IPS-18a (cell line): ENCODE results near the gene APCDD1L.
A peak's percentile ranks its signal among the peaks of the same experiment; 100 is the strongest.

Source experiments
- H3K27ac ChIP-seq: one replicate; pipeline ENCODE4 v1.5.1; 2013; ENCODE audit warnings: low read length
- H3K27me3 ChIP-seq: one replicate; pipeline ENCODE4 v1.6.1; 2013; ENCODE audit warnings: mild to moderate bottlenecking, low read length; ENCODE audit not compliant: control insufficient read depth, insufficient read depth
- H3K36me3 ChIP-seq: one replicate; pipeline ENCODE4 v1.6.1; 2013; ENCODE audit warnings: low read depth, low read length; ENCODE audit not compliant: control insufficient read depth
- H3K4me1 ChIP-seq: one replicate; pipeline ENCODE4 v1.6.1; 2013; ENCODE audit warnings: low read depth, low read length; ENCODE audit not compliant: control insufficient read depth
- H3K4me3 ChIP-seq: one replicate; pipeline ENCODE4 v1.5.1; 2013; ENCODE audit warnings: low read length
- H3K9ac ChIP-seq: one replicate; pipeline ENCODE4 v1.6.1; 2013; ENCODE audit warnings: mild to moderate bottlenecking, low read length, moderate library complexity
- H3K9me3 ChIP-seq: one replicate; pipeline ENCODE4 v1.6.1; 2013; ENCODE audit warnings: low read depth, low read length; ENCODE audit not compliant: control insufficient read depth

Gene APCDD1L

DNA sequence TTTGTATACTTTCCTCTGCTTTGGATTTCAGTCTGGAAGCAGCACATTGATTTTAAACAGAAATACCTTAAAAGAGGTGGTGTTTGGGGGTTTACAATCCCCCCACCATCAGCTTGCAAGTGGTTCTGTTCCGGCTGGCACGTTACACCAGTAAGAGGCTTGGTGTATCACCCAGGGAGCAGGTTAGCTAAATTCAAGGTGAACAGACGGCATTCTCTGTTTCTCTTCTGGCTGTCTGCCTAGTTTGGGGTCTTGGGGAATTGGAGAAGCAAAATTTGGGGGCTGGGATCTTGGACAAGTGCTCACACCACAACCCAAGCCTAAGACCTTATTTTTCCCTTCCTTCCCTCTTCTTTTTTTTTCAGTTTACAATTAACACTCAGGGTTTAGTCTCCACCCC is 7.5 kb upstream of the APCDD1L start:
- Histone ChIP-seq H3K4me1 (peaks cover 11% of the 10 kb centered on the region), H3K27ac (no peak overlapping the region), H3K27me3 (no peaks in the 10 kb centered on the region), H3K9me3 (peaks cover 14% of the 10 kb centered on the region), H3K4me3 (no peak overlapping the region), H3K9ac (no peak overlapping the region), H3K36me3 (no peaks in the 10 kb centered on the region)

DNA sequence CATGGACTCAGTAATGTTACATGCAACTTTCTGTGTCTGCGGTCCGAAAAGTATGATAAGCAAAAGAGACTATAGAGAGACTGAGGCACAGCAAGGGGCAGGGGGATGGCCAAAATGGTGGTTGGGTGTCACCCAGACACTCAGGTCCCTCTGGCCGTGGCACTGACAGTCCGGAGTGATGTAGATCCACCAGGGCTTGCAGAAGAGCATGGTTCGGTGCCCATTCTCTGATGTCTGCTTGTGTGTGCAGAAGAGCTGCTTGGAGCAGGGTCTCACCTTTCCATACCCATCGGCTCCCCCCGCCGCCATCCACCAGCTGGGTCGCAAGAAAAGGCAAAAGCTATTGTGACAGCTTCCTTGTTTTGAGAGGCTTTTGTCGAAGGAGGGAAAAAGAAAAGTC is 6.6 kb upstream of the APCDD1L start:
- Histone ChIP-seq H3K4me3 (no peak overlapping the region), H3K27me3 (no peaks in the 10 kb centered on the region)

GRCh38 chr20:58519940-58520712 is 4.9 kb upstream of the APCDD1L start:
- peaks cover 16% of the 10 kb centered on the region for H3K4me1 ChIP-seq
- H3K27ac ChIP-seq = no peak overlapping the region
- no peaks in the 10 kb centered on the region for H3K36me3 ChIP-seq
- peaks cover under 1% of the 10 kb centered on the region for H3K9me3 ChIP-seq
- peaks cover 15% of the 10 kb centered on the region for H3K27me3 ChIP-seq
- H3K9ac ChIP-seq = no peak overlapping the region
- no peak overlapping the region for H3K4me3 ChIP-seq

More for the DNA sequence above, 6.6 kb upstream of the APCDD1L start:
- H3K9ac ChIP-seq = no peak overlapping the region
- peaks cover 13% of the 10 kb centered on the region for H3K9me3 ChIP-seq
- H3K4me1 ChIP-seq = peaks cover 11% of the 10 kb centered on the region
- no peaks in the 10 kb centered on the region for H3K36me3 ChIP-seq
- no peak overlapping the region for H3K27ac ChIP-seq

DNA sequence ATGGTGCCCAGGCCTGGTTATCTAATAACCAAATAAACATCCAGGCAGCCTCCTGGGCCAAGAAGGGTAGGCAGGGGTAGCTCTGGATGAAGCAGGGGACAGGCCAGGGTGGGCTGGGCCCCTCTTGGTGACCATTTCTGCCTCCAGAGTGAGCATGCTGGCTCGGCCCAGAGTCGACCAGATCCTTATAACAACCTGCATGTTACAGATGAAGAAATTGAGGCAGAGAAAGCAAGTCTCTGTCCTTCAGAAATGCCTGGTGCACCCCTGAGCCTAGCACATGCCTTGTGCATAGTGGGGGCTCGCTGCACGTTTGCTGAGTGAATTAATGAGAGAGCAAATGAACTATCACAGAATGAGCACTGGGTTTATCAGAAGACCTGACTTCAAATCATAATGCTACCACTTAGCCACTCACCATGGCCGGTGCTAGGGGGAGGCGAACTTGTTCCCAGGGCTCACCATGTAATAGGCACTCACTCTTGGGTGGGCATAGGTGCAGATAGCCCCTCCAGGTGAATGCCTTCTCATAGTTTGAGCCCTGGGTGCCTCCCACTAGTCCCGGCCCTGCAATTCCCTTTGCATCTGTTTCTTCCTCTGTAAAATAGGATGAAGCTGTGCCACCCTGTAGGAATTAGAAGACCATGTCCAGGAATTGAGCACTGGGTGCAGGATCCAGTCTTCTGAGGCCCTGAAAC is 3.8 kb upstream of the APCDD1L start:
- Histone ChIP-seq H3K27ac (no peak overlapping the region), H3K9ac (no peak overlapping the region), H3K4me3 (no peak overlapping the region), H3K27me3 (peaks cover 26% of the 10 kb centered on the region), H3K36me3 (no peaks in the 10 kb centered on the region), H3K9me3 (no peaks in the 10 kb centered on the region), H3K4me1 (peaks cover 17% of the 10 kb centered on the region)

DNA sequence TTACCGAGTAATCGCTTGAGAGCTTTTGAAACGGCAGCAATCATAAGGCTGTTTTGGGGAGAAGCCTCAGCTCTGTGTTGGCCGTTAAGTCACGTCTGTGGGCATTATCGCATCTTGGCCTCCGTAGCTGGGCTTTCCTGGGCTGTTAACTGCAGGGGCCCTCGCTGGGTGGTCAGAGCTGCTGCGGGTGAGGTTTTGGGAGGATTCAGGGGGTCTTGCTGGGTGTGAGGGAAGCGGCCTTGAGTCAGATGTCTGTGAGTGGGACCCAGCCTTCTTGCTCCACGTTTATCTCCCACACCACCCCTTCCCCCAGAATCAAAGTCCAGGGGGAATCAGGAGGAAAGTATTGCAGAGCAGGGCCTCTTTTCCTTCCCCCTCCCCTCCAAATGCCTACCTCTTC is 3.2 kb upstream of the APCDD1L start:
- Histone ChIP-seq H3K36me3 (no peaks in the 10 kb centered on the region), H3K4me1 (peaks cover 16% of the 10 kb centered on the region), H3K27ac (no peak overlapping the region), H3K4me3 (no peak overlapping the region), H3K9me3 (no peaks in the 10 kb centered on the region), H3K27me3 (peaks cover 33% of the 10 kb centered on the region), H3K9ac (no peak overlapping the region)

- H3K4me1 ChIP-seq = peaks cover 9% of the 10 kb centered on the region
- peak overlapping the region; percentile 67 for H3K4me3 ChIP-seq
- H3K27me3 ChIP-seq = peaks cover 47% of the 10 kb centered on the region
- no peaks in the 10 kb centered on the region for H3K9me3 ChIP-seq
- H3K27ac ChIP-seq = no peak overlapping the region
- no peak overlapping the region for H3K9ac ChIP-seq
- H3K36me3 ChIP-seq = no peaks in the 10 kb centered on the region
Observed at GRCh38 chr20:58514321-58515232, 622 bp downstream of the APCDD1L start.

DNA sequence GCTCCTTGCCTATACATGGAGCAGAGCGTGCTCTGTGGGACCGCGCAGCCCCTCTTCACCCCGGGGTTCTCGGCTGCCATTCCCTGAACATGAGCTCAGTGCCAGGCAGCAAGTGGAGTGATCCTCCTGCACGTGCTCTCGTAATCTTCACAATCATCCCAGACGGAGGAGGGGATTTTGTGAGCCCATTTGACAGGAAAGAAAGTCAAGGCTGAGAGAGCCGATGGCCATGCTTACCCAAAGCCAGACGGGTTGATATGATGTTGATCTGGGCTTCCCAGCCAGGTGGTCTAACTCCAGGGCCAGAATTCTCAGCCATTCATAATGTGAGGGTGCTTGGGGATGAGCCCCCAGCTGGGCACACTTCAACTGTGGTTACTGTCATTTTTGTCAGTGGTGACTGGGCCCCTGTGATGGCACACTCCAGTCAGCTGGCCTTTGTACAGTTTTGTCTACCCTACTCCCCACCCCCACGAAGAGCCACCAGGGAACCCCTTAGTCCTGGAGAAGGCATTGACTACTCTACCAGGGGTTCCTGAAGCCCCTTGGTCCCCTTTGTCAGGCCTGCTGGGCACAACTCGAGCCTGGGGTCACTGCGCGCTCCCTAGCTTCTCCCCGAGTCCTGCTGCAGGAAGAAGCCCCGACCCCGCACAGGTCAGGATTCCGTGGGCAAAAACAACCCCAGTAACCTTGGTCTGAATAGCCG is 1.5 kb downstream of the APCDD1L start:
- Histone ChIP-seq H3K27ac (no peak overlapping the region), H3K36me3 (no peaks in the 10 kb centered on the region), H3K9ac (no peak overlapping the region), H3K27me3 (peaks cover 47% of the 10 kb centered on the region), H3K4me3 (peak overlapping the region; percentile 67), H3K4me1 (peaks cover 9% of the 10 kb centered on the region), H3K9me3 (no peaks in the 10 kb centered on the region)

DNA sequence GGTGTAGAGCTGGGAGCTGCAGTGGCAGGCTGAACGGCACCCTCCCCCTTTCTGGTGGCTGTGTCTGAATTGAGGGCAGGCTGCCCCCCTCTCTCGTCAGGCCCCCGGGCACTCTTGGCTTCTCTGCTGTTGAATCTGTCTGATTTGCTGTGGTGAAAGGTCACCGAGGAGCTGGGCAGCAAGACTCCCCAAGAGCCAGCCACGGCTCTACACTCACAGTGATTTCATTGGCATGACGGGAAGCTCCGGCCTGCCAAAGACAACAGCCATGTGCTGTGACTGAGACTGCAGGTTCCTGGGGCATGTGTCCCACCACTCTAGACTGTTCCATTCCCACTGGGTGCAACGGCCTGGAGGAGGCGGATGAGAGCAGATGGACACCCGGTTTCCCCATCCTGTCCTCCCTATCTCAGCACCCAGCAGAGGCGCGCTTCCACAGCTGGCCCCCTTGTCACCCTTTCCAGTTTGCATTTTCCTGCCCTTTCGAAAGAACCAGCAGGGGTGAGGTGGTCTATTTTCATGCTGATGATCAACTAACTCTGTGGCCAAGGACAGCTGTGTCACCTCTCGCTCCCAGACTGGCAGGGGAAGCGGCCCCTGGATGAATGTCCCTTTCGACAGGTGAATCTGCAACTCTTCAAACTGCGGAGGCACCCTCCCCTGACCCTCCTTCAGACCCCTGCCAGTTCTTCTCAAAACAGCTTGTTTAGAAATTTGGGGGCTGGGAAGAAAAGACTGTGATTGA is 2.2 kb downstream of the APCDD1L start:
- no peaks in the 10 kb centered on the region for H3K36me3 ChIP-seq
- H3K4me3 ChIP-seq = no peak overlapping the region
- peaks cover 47% of the 10 kb centered on the region for H3K27me3 ChIP-seq

GRCh38 chr20:58511861-58512260 is 3.3 kb downstream of the APCDD1L start:
- peaks cover under 1% of the 10 kb centered on the region for H3K9me3 ChIP-seq
- peaks cover 47% of the 10 kb centered on the region for H3K27me3 ChIP-seq
- H3K4me3 ChIP-seq = no peak overlapping the region
- H3K9ac ChIP-seq = no peak overlapping the region
- peaks cover 9% of the 10 kb centered on the region for H3K4me1 ChIP-seq
- H3K27ac ChIP-seq = no peak overlapping the region
- no peaks in the 10 kb centered on the region for H3K36me3 ChIP-seq

More for the DNA sequence above, 2.2 kb downstream of the APCDD1L start:
- no peak overlapping the region for H3K27ac ChIP-seq
- H3K9me3 ChIP-seq = no peaks in the 10 kb centered on the region
- H3K4me1 ChIP-seq = peaks cover 9% of the 10 kb centered on the region
- no peak overlapping the region for H3K9ac ChIP-seq

DNA sequence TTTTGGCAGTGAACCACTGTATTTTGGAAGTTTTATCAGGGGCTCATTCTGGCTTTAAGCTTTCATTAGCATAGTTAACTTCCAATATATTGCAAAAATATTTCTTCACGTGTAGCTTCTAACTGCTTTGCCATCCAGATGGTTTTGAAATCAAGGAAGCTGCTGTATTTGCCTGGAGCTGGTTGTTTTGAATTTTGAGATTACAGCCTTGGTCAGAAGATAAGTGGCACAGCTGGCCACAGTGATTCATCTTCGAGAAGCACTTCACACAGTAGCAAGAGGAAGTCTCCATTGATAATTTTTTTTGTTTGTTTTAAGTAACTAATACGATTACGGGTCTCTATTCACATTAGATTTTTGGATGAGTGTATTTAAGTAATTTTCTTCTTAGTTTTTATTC is 3.8 kb downstream of the APCDD1L start:
- Histone ChIP-seq H3K27ac (no peak overlapping the region), H3K9me3 (peaks cover 4% of the 10 kb centered on the region), H3K4me3 (no peak overlapping the region), H3K4me1 (peaks cover 9% of the 10 kb centered on the region), H3K36me3 (no peaks in the 10 kb centered on the region), H3K9ac (no peak overlapping the region), H3K27me3 (peaks cover 44% of the 10 kb centered on the region)
